HG02610 (cell line): ENCODE results near the gene NRL.

Experiments
- ATAC-seq: cut with Tn5 transposase; IDR thresholded peaks from one replicate; pipeline ENCODE4 v1.9.1; 2021; ENCODE audit warnings: mild to moderate bottlenecking, moderate library complexity; ENCODE audit not compliant: unreplicated experiment

Gene NRL

DNA sequence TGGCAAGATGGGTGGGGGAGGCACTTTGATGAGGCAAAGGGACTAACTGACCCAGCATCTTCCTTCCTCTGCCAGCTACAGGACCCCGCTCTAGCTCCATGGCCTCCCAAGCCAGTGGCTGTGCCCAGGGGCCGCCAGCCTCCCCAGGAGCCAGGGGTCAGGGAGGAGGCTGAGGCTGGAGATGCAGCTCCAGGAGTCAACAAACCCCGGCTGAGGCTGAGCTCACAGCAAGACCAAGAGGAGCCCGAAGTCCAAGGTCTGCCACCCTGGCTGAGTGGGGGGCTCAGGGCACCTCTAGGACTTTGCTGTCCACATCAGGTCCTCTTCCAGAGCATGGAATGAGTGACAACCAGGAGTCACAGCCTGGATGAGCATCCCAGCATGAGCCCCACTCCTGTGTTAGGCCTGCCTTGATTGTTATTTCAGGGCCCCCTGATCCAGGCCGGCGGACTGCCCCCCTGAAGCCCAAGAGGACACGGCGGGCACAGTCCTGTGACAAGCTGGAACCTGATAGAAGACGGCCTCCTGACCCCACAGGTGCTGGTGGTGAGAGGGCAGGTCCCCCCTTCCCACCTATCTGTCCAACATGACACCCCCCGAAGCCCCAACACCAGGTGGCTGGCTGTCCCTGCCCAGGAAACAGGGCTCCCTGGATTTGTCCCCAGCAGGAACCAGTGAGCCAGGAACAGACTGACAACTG, 45.9 kb downstream of the NRL start:
- ATAC-seq = no peak

DNA sequence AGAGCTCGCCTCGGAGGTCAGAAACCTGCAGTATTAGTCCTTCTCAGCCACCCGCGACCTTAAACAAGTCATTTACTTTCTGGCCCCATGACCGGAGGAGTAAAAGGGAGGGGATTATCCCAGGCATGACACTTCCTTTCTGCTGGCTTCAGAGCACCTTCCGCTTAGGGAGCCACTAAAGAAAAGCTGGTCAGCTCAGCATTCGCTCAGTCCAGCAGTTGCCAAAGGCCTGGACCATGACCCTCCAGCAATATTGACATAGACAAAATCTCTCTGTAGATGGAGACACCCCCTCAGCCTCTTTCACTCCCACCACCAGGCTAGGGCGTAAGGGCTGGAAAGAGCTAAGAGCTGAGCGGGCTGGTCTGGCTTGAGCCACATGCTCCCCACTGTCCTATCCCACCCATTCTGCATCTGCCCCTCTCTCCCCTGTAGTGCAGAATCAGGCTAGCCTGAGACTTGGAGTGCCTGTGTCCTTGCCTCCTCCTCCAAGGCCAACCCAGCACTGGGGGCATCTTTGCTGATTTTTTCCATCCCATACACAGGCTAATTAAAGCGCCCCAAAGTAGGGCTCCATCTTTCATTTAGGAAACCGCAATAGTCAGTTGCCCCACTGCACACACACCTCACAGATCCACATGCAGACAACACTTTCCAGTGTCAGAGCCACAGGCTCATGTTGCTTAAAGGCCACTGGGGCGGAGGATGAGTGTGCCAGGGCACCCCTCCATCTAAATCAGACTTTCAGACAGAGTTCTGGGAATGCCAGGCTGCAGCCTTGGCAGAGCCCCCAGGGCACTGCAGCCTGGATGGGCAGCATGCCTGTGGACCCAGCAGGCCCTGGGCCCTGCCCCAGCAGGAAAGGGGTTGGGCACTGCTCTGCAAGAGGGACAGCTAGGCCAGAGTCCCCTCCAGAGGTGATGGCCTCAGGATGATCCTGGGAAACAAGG, 47.3 kb downstream of the NRL start:
- no peak for ATAC-seq

DNA sequence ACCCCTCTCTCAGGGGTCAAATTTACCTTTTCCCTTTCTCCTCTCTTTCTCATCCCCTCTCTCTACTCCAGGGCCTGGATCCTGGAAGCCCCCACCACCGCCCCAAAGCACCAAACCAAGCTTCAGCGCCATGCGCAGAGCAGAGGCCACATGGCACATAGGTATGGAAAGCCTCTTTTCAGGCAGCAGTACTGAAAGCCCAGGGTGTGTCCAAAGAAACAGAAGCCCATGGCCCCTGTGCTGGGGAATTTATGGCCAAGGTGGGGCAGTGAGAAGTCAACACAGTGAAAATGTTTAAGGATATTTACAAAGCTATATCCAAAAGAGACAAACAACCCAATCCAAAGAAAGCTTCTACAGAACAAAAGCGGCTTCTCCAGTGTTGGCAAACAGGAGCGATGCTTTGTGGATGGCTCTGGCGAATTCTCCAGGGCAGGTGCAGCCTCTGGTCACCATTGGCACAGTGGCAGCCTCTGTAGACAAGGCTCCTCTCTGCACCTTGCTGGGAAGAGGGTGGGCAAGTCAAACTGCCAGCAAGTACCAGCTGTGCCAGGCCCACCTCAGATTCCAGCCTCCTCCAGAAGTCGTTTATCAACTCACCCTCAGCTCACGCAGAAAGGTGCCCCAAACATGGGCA, 48.1 kb downstream of the NRL start:
- no peak for ATAC-seq

DNA sequence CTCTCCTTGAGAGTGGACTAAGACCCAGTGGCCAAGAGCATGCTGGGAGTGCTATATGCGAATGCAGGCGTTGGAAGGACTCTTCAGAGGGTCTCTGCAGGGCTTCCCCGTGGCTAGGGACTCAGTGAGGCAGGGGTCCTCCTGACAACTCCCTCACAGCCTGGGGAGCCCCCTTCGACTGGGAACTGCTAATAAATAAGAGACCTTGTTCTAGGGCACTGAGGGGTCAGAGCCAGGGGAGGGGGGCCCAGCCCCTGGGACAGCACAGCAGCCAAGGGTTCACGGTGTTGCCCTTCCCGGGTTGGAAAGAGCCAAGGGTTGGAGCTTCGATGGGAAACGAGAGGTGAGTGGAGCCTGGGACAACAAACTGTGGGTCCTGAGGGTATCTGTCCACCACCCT, 49.3 kb downstream of the NRL start:
- no peak for ATAC-seq

DNA sequence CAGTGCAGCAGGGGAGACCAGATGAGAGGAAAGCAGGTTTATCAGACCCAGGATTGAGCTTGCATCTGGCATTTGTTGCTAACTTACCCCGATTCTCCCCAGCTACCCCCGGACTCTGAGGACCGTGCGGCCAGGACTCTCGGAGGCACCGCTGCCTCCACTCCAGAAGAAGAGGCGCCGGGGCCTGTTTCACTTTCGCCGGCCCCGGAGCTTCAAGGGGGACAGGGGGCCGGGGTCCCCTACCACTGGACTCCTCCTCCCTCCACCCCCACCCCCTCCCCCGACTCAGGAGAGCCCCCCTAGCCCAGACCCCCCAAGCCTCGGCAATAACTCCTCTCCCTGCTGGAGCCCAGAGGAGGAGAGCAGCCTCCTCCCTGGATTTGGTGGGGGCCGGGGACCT, 49.9 kb downstream of the NRL start:
- ATAC-seq = no peak

DNA sequence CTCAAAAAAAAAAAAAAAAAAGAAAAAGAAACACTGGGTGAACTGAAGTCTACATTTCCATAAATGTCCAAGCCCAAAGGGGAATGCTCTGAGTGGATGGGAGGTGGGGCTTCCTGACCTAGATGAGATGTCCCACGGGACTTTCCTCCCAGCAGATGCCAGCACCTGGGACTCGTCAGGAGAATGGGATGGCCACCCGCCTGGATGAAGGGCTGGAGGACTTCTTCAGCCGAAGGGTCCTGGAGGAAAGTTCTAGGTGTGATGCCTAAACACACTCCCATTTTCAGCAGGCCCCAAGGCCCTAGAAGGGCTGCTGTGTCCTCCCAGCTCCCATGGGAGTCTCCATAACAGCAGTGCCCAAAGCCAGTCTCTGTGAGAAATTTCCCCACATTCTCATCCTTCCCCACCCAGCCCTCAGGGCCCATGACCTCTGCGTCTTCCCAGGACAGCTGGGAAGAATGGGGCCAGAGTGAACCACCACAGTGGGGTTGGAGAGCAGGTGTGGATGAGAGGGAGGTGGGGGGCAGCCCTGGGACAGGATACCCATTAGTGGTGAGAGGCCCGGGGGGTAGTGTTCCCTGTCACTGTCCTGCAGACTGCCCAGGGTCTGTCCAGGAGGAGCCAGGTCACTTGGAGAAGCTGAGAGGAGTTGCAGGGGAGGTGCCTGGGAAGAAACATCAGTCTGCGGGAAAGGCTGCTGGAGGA, 50.5 kb downstream of the NRL start:
- ATAC-seq = no peak

DNA sequence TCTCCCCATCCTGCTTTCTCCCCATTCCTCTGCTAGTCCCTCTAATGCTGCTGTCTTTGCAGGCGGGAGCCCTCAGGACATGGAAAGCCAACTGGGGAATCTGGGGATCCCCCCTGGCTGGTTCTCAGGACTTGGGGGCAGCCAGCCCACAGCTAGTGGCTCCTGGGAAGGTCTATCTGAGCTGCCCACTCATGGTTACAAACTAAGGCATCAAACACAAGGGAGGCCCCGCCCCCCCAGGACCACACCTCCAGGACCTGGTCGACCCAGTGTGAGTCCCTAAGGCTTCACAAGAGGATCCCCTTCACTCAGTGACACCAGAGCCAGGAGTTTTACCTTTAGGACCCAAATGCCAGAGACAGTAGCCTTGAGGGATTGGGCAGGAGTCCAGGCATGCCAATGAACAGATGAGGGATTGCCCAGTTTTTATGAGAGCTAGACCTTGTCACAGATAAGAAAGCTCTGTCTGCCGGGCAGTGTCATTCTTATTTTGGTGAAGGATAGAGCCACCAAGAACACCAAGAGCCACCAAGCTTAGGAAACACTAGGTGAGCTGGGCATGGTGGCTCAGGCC, 51.4 kb downstream of the NRL start:
- ATAC-seq = no peak

DNA sequence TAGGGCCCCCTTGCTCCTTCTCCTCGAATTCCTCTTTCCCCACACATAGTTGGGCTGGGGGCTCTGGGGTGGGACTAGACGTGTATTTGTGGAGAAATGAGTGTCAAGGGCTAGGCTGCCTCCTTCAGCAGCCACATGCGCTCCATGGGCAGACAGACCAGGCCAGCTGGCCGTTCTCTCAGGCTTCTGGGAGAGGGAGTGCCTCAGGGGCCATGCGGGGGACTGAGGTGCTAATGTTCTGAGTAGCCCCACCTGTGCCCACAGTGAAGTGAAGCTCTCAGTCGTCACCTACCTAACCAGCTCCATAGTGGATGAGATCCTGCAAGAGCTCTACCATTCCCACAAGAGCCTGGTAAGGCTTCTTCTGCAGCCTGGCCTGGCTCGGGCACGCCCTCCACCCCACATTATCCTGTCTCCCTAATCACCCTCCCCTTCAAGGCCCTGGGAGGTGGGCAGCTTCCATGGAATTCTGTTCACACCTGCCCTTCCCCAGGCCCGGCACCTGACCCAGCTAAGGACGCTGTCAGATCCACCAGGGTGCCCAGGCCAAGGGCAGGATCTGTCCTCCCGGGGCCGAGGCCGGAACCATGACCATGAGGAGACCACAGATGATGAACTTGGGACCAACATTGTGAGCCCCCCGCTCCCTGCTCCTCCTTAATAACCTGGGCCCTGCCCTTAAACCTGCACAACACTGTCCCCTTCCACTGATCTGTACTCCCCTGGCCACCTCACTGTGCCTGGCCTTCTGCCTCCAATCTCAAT, 52.4 kb downstream of the NRL start:
- ATAC-seq = no peak

DNA sequence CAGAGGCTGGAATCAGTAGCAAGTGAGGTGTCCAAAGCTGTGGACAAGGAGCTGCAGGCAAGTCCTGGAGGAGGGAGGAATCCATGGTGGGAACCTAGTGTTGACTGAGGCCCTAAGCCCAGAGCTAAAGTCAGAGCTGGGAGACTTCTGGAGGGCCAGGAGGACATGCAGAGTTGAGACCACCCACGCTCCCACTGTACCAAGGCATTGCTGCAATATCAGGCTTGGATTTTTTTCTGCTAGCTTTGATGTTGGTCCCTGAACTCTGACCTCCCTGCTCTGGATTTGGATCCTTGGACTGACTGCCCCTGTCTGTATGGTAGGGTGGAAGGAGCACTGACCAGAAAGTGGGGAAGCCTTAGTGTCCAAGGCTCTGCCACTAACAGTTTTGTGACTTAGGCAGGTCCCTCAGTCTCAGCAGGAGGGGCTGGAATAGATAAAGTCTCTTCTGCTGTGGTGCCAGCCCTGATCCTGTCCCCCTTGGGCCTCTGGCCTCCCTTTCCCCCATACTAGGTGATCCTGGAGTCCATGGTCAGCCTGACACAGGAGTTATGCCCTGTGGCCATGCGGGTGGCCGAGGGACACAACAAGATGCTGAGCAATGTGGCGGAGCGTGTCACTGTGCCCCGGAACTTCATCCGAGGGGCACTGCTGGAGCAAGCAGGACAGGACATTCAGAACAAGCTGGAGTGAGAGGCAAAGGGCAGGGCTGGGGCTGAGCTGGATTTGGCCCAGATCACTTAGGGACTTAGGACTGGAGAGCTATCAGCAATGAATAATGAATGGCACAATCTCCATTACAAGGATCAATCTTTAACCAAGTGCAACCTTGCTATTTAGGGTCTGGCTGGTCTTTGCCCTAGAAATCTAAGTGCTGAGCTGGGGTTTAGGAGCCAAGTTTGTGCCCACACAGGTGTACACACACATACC, 53.5 kb downstream of the NRL start:
- ATAC-seq = no peak

DNA sequence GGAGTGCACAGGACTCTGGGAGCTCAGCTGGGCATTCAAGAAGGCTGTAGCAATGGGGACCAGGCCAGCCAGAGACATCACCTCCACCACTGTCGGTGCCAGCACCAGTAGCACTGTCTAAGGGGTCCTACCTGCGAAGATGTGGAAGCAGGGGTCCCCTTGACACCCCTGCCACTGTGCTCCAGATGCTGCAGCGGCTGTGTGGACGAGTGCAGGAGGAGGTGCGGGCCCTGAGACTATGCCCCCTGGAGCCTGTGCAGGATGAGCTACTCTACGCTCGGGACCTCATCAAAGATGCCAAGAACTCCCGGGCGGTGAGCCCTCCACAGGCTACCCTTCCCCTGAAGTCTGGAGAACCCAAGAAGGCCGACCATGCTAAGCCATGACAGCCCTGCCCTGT, 54.3 kb downstream of the NRL start:
- ATAC-seq = no peak

DNA sequence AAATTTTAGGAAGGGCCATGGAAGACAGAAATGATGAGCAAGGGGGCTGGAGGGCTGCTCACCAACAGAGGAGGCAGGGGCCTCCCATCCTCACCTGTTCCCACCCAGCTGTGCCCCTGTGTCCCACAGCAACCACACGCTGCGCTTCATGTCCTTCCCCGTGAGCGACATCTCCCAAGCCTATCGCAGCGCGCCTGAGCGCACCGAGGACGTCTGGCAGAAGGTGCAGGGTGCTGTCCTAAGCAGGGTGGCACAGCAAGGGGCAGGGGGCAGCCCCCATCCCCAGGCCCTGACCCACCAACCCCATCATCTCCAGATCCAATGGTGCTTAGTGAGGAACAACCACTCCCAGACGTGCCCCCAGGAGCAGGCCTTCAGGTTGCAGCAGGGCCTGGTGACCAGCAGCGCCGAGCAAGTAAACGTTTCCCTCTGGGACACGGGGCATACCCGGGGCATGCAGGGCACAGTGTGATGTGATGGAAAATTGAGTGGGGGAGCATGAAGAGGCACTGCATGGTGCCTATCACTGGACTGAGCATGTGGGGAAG, 54.8 kb downstream of the NRL start:
- ATAC-seq = no peak

DNA sequence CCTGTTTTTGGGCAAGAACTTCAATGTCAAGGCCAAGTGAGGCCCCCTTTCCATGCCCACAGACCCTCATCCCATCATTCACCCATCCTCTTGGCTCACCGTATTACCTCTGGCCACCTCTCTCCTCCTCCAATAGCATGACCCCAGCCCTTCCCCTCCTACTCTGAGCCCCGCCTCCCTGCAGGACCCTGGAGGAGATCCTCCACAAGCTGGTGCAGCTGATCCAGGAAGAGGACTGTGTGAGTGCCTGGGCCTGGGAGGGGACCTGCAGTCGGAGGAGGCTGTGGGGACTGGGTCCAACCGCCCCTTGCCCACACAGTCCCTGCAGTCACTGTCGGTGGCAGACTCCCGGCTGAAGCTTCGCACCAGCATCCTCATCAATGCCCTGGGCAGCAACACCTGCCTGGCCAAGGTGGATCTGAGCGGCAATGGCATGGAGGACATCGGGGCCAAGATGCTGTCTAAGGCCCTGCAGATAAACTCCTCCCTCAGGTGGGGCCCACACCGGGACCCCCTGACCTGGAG, 55.7 kb downstream of the NRL start:
- ATAC-seq = no peak

DNA sequence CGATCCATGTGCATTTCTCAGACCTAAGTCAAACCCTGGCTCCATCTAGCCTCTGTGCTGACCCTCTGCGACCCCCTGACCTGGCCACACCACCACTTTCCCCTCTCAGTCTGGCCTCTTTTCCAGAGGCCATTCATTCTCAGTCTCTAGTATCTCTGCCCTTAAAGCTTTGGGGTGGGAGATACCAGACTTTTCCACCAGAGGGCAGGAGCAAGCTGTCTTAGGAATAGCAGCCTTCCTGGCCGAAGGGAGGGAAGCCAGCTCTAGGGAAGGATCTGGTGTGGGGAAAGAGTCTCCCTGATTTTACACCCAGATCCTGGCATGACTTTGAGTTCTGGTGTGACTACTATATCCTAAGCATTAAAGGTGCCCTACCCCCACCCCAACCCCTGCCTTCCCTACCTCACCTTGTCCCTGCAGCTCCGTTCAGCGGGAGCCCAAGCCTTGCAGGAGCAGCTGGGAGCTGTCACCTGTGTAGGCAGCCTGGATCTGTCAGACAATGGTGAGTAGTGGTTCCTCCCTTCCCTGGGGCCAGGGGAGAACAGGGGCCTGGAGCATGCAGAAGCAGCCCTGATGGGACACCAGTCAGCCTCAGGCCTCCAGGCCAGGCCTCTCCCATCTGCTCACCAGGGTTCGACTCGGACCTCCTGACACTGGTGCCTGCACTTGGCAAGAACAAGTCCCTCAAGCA, 56.3 kb downstream of the NRL start:
- peak; percentile 48 for ATAC-seq

DNA sequence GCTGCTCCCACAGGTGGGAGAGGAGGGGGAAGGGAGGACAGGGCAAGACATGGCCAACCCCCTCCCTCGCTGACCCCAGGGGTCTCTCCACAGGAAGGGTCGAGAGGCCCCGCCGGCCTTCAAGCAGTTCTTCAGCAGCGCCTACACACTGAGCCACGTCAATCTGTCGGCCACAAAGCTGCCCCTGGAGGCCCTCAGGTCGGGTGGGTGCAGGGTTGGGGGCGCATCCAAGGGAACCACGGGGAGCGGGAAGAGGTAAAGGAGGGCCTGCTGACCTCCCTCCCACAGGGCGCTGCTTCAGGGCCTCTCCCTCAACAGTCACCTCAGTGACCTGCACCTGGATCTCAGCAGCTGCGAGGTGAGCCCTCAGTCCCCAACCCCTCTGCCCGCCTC, 56.9 kb downstream of the NRL start:
- no peak for ATAC-seq

DNA sequence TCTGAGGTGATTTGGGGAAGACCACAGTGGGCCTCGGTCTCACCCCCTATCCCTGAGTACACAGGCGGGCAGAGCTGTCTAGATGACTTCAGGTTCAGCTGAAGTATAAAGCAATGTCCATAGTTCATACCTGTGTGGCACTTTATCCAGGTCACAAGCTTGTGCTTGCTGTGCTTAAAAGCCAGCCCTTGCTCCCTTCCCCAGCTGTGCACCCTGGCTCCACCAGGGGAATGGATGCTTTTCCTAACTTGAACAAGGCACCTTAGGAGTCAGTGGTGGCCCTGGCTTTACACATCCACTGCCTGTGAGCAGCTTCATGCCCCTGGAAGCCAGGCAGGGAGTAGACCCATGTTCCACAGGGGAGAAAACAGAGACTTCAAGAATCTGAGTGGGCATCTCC, 57.5 kb downstream of the NRL start:
- ATAC-seq = no peak

DNA sequence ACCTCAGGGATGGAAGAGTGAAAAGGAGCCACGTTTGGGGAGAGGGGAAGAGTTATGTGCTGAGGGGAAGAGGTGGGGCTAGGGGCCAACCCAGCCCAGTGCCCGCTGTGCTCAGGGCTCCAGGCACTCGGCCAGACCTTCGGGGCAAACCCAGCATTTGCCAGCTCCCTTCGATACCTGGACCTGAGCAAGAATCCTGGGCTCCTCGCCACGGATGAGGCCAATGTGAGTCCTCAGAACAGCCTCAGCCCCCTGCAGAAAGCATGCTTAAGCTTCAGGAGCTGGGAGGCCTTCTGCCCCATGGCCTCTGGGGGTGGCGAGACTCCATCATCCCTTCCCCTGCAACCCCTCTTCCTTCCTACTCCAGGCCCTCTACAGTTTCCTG, 58.0 kb downstream of the NRL start:
- ATAC-seq = no peak

DNA sequence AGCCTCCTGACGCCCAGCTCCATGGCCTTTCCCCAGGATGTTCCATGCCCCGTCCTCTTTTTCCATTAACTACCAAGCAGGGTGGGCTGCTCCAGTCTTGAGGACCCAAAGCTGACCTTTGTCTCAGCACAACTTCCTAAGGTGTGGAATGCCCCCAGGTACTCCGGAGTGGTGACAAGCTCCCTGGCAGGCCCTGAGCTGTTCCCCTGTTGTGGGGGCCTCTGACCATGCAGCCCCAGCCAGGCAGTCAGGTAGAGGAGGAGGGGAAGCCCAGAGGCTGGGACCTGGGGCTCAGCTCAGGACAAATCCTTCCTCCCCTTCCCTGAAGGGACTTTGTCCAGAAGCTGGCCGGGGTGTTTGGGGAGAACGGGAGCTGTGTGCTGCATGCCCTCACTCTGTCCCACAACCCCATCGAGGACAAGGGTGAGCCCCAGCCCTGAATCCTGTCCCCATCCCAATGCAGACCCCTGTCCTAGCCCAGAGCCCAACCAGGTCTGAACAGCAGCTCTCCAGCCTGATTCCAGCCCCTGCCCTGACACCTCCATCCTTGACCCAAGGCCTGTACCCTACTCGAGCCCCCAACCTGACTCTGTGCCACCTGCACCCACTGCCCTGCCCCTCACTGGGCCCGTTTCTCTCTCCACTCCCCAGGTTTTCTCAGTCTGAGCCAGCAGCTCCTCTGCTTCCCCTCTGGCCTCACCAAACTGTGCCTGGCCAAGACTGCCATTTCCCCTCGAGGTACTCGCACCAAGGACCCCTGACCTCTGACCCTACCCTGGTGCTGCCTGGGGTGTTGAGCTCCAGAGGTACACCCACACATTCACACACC, 58.6 kb downstream of the NRL start:
- ATAC-seq = no peak
